Suppressor macrophage (primary cell): ENCODE data around the gene GAA.
A peak's percentile ranks its signal among the peaks of the same experiment; 100 is the strongest.

Experiments
- DNase-seq, 4 experiments: peaks; one replicate each; pipeline ENCODE4 v3.0.0-alpha.2; 2020 to 2022
- total RNA-seq, 17 experiments: gene quantifications; one replicate each; lab custom pipeline; 2026; ENCODE audit warnings: mixed read lengths in 6 of 17, inconsistent platforms in 3 of 17; lab: John Stamatoyannopoulos, UW

Gene GAA
- total RNA-seq: 151 to 335 (median 212) reads per million in 17 experiments

DNA sequence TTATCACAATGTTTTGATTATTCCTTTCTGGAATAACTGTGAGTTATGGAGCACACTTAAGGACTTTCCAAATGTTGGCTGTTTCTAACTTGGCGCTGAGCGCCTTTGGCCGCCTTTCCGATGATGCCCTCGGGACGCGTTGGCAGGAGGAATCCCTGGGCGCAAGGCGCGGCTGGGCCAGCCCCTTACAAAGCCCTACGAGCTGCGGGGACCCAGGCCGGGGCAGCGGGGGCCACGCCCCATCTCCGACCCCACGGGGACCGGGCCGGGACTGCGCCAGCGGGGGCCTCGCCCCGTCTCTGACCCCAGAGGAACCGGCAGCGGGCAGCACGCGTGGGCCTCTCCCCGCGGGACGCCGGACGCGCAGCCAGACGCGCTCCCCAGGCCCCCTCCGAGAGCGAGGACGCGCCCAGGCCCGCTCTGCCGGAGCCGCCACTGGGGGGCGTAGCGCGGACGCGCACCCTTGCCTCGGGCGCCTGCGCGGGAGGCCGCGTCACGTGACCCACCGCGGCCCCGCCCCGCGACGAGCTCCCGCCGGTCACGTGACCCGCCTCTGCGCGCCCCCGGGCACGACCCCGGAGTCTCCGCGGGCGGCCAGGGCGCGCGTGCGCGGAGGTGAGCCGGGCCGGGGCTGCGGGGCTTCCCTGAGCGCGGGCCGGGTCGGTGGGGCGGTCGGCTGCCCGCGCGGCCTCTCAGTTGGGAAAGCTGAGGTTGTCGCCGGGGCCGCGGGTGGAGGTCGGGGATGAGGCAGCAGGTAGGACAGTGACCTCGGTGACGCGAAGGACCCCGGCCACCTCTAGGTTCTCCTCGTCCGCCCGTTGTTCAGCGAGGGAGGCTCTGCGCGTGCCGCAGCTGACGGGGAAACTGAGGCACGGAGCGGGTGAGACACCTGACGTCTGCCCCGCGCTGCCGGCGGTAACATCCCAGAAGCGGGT, at the start of gene GAA:
Gene GAA, plus strand, starts transcription at position 571 of the 935 bp plus-strand sequence. CDS start 3,006 bp downstream, outside the sequence.
- DNase-seq: peak; percentile 89 to 98 (median 96)

DNA sequence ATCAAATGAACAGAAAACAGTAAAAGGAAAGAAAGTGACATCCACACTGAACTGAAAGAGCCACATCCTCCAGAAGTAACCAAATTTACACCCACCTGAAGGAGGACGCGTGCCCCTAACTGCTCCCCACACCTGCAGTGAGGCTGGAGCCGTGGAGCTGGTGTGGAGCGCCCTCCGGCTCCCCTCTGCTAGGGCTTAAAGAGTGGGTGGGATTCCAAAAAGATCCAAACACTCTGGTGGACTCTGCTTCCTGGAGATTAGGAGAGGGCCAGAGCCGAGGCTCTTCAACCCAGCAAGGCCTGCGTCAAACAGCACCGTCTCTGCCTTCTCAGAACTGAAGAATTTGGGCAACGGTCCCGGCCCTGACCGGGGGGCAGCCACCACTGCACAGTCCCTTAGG, 49.7 kb upstream of the GAA start:
- no peak for DNase-seq

DNA sequence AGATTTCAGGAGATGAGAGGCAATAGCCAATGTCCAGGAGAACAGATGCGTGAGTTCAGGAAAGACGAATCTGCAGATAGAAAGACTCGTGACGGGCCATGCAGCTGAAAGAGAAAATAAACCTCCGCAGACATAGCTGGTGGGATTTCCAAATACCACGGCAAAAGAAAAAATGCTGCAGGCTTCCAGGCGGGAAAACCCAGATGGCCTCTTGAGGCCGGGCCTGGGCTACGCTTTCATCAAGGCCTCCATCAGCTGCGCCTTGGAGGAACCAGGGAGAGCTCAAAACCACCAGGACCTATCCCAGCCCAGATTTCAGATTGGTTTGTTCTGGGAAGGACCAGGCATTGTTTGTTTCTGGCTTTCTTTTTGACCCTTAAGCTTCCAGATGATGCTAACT, 48.3 kb upstream of the GAA start:
- no peak for DNase-seq

DNA sequence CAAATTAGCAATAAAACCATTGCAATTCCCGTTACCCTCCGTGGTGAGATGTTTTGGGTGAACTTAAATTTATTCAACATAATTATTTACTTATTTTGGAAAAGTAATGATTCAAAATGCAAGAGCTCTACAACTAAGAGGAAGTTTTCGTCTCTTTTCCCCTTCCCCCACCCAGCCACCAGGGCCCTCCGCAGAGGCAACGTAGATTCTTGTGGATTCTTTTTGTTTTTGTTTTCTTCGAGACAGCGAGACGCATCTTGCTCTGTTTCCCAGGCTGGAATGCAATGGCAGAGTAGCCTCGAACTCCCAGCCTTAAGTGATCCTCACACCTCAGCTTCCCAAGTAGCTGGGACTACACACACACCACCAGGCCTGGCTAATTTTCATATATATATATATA, 45.8 kb upstream of the GAA start:
- no peak for DNase-seq

DNA sequence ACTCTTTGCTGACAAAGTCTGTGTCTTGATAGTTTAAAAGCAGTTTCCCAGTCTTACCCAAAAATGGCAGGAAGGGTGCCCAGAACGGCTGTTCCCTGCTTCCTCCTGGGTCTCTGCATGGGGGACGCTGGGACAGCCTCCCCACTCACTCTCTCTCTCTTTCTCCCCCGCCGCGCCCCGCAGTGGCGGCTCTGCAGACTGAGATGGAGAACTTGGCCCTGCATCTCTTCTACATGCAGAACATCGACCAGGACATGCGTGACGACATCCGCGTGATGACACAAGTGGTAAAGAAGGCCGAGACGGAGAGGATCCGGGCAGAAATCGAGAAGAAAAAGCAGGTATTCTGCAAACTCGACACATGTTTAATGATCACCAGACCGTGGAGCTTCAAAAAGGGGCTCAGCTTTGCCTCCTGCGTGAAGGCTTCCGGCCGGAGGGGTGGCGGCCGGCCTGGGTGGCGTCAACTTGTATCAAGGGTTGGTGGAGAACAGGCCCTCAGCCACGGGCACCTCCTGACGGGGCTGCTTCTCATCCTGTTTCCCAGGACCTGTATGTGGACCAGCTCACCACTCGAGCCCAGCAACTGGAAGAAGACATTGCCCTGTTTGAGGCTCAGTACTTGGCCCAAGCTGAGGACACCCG, 42.9 kb upstream of the GAA start:
- DNase-seq: no peak

DNA sequence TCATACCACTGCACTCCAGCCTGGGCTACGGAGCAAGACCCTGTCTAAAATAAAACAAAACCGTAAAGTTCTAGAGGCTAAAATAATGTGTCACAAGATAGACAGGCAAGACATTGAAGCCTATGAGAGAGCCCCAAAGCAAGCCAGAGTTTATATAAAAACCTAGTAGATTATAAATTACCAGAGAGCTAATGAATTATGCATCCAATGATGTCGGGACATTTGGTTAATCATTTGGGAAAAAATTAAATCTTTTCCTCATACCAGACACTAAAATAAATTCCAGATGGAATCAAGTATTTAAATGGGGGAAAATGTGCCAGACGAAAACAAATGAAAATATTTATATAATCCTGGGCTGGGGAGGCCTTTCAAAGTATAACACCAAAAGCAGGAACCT, 40.7 kb upstream of the GAA start:
- DNase-seq: no peak

DNA sequence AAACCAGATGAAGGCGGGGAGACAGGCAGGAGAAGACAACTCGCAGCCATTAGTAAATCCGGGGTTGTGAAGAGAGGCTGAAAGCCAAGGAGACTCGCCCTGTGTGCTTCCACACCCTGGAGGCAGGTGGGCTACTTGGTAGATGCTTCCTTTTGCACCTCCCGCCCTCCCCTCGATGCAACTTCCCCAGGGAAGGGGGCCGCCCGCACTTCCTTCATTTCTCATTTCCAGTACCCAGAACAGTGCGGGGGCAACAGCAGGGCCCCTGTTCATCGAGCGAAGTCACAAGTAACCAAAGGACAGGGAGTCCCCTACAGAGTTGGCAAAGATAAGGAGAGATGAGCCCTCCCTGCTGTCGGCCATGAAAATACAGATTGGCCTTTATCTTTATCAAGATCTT, 40.0 kb upstream of the GAA start:
- DNase-seq: no peak

DNA sequence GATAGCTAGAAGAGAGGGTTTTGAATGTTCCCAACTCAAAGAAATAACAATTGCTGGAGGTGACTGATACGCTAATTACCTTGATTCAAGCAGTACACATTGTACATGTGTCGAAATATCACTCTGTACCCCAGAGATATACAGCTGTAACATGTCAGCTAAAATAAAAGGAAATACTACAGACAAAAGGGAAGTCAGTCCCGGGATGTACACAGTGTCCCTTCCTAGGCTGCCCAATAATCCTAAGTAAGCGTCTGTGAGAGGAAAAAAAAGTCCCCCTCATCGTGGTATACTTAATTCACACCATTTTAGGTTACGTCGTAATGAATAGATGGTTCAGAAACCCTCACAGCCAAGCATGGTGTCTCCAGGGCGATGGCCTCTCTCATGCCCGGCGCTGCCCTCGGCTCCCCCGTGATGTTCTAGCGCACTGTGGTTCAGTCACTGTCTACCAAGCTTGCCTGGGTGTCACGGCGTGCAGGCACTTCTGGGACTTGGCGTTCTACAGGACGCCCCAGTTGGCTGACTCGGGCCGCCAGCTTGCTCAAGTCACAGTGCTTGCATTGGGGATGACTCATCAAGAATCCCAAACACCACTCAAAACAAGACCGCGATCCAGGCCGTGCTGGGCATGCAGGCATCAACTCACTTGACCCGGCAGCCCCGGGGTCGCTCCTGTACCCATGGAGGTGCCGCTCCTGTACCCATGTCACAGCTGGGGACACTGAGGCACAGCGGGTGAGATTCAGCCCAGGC, 37.4 kb upstream of the GAA start:
- DNase-seq: peak; percentile 53 to 77 (median 70)

DNA sequence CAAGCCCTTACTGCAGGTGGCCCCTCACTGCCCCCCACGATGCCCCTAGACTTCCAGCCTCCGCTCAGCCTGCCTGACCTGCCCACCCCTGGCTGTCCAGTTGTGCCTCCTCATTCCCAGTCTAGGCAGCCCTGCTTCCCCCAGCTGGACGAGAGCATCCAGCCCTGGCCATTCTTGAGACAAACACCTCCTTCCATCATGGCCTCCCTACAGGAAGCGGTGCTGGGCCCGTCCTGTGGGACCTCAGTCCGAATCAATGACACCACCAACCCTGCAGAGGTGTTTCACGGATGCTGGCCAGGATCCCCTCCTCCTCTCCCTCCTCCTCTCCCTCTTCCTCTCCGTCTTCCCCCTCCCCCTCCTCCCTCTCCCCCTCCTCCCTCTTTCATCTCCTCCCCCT, 36.7 kb upstream of the GAA start:
- no peak for DNase-seq

DNA sequence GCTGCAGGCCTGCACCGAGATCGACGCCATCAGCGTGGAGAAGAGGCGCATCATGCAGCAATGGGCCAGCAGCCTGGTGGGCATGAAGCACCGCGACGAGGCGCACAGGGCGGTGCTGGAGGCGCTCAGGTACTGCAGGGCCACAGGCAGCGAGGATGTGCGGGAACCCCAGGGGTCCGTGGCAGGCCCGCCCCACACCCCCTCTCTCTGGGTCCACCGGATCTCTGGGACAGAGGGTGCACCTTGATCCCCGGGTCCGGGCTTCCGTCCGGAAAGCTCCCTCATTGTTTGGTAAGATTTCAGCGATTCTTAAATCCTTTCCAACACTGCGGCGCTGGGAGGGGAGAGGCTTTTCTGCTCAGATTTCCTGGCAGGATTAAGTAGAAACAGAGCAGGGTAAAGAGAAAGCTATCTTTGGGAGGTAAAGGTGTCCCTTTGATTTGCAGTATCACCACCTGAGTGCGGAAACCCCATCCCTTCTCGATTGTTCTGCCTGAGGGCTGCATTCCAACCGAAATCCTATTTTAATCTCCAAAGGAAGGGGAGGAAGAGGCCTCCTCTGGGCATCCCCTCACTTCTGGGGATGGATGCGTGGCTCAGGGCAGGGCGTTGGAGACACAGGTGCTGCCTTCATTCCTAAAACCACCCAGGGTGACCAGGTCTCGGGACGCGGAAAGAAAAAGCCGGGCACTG, 35.8 kb upstream of the GAA start:
- no peak for DNase-seq

DNA sequence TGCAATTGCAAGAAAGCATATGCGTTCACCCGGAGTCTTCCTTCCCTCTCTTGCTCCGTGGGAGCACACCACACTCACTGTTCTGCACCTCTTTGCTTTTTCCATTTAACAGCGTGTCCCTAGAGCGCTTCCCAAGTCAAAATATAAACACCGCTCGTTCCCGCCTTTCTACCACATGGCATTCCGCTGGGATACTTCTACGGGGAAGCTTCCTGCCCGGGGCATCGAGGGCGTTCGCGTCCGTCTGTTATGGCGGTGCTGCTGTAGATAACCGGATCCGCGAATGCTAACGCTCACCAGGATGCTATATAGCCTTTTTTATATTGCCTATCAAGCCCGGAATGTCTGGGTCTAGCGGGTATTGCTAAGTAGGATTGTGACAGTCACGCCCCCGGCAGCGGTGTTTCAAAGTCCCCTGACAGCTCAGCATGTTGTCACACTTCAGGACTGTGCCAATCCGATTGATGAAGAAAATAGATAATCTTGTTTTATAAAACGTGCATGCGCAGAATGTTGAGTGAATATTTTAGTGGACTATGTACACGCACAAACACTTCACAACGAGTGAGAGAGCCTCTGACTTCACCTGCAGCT, 33.9 kb upstream of the GAA start:
- no peak for DNase-seq

DNA sequence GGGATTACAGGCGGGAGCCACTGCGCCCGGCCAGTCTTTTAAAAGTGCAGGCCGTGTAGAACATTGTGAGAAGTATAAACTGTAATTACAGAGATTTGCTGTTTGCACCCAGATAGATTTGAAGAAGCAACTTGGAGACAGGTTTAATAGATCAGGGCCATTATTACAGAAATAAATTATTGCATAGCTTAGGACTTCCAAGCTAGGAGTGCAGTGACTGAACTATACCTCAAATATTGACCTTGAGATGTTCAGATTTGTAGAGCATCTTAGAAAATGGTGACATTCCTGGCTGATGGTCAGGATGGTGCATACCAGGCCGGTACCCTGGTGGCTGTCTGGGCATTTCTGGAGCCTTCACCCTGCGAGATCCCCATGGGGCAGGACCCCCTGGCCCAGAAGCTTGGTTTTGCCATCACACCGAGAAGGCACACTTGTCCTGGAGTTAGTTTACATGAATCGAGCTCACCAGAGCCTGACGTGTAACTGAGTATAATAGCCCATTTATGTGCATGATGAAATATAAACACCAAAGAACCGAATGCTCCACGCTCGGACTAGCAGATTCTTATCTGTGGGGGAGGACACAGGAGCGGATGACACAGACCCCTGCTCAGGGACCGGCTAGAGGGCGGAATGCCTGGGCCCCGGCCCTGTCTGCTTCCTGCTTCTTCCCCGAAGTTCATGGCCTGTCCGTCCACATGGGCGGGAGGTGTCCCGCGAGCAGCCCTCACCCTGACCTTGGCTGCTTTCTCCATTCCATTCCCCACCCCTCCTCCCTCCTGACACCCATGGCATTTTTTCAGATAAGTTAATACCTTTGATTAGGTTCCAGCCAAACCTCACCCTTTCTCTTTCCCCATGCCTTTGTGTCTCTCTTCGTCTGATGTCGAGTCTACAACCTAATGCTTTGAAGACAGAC, 32.8 kb upstream of the GAA start:
- no peak for DNase-seq

DNA sequence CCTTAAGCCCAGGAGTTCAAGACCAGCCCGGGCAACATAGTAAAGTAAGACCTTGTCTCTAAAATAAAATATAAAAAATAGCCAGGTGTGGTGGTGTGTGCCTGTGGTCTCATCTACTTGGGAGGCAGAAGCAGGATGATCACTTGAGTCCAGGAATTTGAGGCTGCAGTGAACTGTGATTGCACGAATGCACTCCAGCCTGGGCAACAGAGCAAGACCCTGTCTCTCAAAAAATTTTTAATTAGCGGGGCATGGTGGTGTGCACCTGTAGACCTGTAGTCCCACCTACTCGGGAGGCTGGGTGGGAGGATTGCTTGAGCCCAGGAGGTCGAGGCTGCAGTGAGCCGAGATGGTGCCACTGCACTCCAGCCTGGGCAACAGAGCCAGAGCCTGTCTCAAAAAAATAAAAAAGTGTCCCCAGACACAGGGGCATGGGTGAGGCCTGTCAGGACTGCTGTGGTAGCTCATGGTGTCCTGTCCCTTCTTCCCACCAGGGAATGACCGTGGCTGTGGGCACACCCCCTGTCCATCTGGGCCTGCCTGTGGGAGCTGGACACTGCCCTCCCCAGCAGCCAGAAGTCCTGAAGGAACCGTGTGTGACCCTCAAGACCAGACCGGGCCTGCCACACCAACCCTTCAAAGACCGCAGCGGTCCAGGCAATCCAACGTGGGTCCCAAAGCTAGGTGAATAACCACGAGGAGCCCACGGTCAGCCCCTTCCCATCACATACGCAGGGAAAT, 30.8 kb upstream of the GAA start:
- DNase-seq: no peak

DNA sequence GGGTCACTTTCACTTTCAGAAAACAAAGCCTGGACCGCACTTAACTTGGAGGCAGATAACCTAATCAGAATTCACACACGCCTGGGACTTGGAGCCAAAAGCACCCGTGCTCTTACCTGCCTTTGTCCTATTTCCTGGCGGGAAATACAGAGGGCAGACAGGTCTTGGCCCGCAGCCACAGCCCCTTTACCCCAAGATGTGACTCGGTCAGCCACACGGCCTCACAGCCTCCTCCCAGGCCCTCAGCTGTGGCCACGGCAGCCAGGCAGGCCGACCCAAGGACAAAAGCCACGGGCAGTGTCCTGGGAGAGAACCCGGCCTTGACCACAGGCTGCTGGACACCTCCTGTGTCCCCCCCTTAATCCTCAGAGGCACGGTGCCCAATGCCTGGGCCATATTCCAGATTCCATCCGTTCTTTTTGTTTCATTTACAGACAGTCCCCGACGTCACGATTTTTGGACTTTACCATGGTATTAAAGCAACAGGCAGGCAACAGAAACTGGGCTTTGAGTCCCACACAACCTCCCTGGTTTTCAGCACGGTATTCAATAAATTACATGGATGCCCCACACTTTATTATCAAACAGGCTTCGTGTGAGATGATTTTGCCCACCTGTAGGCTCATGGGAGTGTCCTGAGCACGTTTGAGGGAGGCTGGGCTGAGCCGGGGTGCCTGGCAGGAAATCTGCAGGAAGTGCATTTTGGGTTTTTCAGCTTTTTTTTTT, 30.1 kb upstream of the GAA start:
- no peak for DNase-seq

DNA sequence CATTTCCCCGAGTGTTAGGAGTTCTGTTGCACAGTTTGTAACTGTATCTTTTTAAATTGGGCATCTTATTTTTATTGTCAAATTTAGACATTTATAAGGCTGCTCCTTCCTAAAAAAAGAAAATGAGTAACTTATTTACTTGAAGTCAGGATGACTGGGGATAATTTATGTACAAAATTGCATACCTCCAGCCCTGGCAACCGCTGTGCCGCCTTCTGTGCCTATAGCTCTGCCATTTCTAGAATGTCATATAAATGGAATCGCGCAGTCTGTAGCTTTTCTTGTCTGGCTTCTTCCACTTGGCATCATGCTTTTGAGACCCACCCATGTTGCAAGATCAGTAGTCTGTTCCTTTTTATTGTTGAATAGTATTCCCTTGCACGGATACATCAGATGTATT, 29.0 kb upstream of the GAA start:
- no peak for DNase-seq

DNA sequence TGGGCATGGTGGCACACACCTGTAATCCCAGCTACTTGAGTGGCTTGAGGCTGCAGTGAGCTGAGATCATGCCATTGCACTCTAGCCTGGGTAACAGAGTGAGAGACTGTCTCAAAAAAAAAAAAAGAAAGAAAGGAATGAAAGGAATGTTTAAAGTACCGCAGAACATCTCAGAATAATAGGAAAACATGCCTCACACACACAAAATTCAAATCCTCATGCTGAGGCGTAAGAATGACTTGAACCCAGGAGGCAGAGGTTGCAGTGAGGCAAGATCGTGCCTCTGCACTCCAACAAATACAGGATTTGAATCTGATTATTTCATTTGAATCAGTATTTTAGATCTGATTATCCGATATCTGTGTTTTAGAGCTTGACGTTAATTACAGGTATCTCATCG, 21.3 kb upstream of the GAA start:
- DNase-seq: no peak

DNA sequence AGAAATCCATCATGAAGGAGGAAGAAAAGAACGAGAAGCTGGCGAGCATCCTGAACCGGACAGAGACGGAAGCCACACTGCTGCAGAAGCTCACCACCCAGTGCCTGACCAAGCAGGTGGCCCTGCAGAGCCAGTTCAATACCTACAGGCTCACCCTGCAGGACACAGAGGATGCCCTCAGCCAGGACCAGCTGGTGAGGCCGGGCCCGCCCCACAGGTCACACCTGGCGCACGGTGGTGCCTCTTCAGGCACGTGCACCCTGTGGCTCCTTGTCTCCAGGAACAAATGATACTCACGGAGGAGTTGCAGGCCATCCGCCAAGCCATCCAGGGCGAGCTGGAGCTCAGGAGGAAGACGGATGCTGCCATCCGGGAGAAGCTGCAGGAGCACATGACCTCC, 19.8 kb upstream of the GAA start:
- no peak for DNase-seq

DNA sequence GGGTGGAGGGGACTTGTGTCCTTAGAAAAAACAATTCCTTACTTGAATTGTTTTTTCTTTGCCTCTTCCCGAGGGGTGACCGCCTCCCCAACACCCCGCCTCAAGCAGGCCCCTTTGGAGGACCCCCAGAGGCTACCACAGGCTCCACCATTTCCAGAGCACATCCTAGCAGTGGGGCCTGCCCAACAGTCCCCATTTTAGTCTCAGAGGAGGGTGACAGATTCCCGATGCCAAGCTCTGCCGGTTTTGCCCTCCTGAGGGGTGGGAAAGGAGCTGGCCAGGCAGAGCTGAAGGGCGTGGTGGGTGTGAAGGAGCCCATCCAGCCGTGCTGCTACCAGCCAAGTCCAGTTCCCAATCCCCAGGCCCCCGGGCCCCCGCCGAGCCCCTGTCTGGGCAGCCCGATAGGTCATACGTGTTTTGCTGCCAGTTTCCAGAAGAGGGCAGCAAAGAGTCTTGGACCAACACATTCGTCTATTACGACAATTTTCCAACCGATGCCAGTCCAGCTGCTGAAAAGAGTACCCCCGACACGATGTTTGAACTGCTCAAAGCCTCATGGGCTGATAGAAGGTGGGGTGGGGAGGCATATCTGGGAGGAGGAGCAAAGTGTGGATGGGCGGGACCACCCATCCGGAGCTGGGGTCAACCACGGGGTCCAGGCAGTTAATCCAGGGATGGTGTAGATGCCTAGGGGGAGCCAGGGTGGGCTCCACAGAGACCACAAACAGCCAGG, 18.8 kb upstream of the GAA start:
- DNase-seq: peak; percentile 84 to 92 (median 87)

DNA sequence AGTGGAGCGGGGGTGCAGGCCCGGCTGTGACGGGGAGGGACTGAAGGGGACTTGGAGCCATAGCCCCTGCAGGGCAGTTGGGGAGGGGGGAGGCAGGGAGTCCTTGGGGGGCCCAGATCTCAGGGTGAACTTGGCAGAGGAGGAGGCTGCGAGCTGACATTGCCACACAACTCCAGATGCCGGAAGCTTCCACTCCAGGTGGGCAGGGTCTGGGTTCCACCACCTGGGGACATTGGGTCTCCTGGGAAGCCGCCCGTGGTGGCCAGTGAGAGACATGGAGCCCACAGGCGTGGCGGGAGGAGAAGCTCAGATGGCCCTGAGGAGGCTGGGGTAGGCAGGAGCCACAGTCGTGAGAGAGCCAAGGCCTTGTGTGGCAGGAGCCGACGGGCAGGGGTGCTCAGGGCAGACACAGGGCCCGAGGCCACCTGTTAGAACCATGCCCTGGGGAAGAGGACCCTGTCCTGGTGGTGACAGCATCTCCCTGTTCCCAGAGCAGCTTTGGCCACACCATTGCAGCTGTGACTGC, 18.2 kb upstream of the GAA start:
- DNase-seq: peak in 1 of 4 experiments; percentile 0
